ENCODE measurements around the gene EML5. TPM values are rescaled to one million over a fixed set of nuclear protein-coding genes. Genes with fewer than 3 reads are reported as not detected.
"Not testable (repeated sequence)": the region's sequence is repeated elsewhere in the genome, so short reads cannot be mapped to it uniquely, and the experiment has no call there.

Gene EML5
- total RNA-seq, 1 donor from 2014 or later: not detected

DNA sequence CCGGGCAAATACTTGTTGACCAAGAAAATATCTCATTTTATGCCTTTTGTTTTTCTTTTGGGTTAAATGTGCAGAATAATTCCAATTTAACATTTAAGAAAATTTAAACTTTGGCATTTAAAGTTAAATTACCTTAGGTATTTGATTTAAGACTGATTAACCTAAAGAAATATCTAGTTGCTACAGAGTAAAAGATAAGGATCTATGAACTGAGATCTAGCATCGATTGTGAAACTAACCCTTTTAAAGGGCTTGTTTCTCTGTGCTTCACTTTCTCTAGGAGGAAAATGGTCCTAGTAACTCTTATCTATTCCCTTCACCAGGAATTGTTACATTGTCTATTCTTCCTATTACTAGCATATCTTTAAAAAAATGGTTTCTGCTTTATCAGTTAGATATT lies 29.1 kb upstream of the EML5 start:
- H3K36me3 Mint-ChIP-seq (ENCODE audit: low read depth): no peaks in the 10 kb centered on the region
- H3K4me3 Mint-ChIP-seq (ENCODE audit: unreplicated experiment): no peak overlapping the region
- no peak for DNase-seq (ENCODE audit: low spot score)
- no peaks in the 10 kb centered on the region for H3K9me3 Mint-ChIP-seq (ENCODE audit: low read depth)
- no peak overlapping the region for H3K27ac Mint-ChIP-seq (ENCODE audit: unreplicated experiment)
- peaks cover 11% of the 10 kb centered on the region for H3K4me1 Mint-ChIP-seq (ENCODE audit: low read depth)
- peaks cover 17% of the 10 kb centered on the region for H3K27me3 Mint-ChIP-seq (ENCODE audit: low read depth)
- no peak for TF ChIP-seq CTCF (IDR thresholded peaks at IDR 0.05)

GRCh38 chr14:88821378-88821777 lies 28.6 kb upstream of the EML5 start:
- TF ChIP-seq CTCF (IDR thresholded peaks at IDR 0.05): no peak
- no peak for DNase-seq (ENCODE audit: low spot score)
- Mint-ChIP-seq H3K9me3 (ENCODE audit: low read depth) (no peaks in the 10 kb centered on the region), H3K27me3 (ENCODE audit: low read depth) (peaks cover 17% of the 10 kb centered on the region), H3K4me3 (ENCODE audit: unreplicated experiment) (no peak overlapping the region), H3K36me3 (ENCODE audit: low read depth) (no peaks in the 10 kb centered on the region), H3K4me1 (ENCODE audit: low read depth) (peaks cover 11% of the 10 kb centered on the region), H3K27ac (ENCODE audit: unreplicated experiment) (no peak overlapping the region)

GRCh38 chr14:88819674-88820073 lies 26.9 kb upstream of the EML5 start:
- H3K27me3 Mint-ChIP-seq (ENCODE audit: low read depth): peaks cover 17% of the 10 kb centered on the region
- not testable (repeated sequence) for H3K36me3 Mint-ChIP-seq (ENCODE audit: low read depth); DNase-seq (ENCODE audit: low spot score); H3K9me3 Mint-ChIP-seq (ENCODE audit: low read depth); H3K27ac Mint-ChIP-seq (ENCODE audit: unreplicated experiment); H3K4me3 Mint-ChIP-seq (ENCODE audit: unreplicated experiment); H3K4me1 Mint-ChIP-seq (ENCODE audit: low read depth)

GRCh38 chr14:88818018-88818417 lies 25.3 kb upstream of the EML5 start:
- Mint-ChIP-seq H3K27me3 (ENCODE audit: low read depth) (peaks cover 17% of the 10 kb centered on the region), H3K27ac (ENCODE audit: unreplicated experiment) (no peak overlapping the region), H3K36me3 (ENCODE audit: low read depth) (no peaks in the 10 kb centered on the region), H3K4me3 (ENCODE audit: unreplicated experiment) (no peak overlapping the region), H3K9me3 (ENCODE audit: low read depth) (no peaks in the 10 kb centered on the region), H3K4me1 (ENCODE audit: low read depth) (no peaks in the 10 kb centered on the region)
- no peak for DNase-seq (ENCODE audit: low spot score)
- TF ChIP-seq CTCF (IDR thresholded peaks at IDR 0.05): no peak

DNA sequence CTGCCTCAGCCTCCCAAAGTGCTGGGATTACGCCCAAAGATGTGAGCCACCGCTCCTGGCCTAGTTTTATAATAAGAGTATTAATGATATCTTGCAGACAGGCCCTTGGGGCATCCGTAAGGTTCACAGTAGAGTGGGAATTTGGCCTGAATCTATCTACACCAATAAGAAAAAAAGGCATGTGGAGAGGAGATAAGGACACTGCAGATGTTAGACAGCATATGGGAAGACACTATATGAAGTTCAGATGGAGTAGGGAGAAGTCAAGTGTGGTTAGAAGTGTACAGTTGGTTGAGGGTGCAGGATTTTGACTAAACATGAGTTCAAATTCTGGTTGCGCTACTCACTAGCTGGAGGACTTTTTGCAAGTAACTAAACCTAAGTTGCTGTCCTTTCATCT lies 23.2 kb upstream of the EML5 start:
- Mint-ChIP-seq H3K36me3 (ENCODE audit: low read depth) (no peaks in the 10 kb centered on the region), H3K9me3 (ENCODE audit: low read depth) (no peaks in the 10 kb centered on the region), H3K27ac (ENCODE audit: unreplicated experiment) (no peak overlapping the region), H3K4me3 (ENCODE audit: unreplicated experiment) (no peak overlapping the region), H3K4me1 (ENCODE audit: low read depth) (no peaks in the 10 kb centered on the region), H3K27me3 (ENCODE audit: low read depth) (peaks cover 28% of the 10 kb centered on the region)
- DNase-seq (ENCODE audit: low spot score): no peak
- TF ChIP-seq CTCF (IDR thresholded peaks at IDR 0.05): no peak

DNA sequence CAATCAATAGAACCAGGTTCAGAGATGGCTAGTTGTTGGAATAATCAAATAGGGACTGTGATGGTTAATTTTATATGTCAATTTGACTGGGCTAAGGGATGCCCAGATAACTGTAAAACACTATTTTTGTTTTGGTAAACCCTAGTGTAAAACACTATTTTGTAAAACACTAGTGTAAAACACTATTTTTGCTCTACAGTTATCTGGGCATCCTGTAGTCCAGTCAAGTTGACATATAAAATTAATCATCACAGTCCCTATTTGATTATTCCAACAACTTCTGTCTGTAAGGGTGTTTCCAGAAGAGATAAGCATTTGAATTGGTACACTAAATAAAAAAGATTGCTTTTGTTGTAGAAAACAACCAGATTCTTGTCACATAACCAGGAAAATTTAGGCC lies 15.6 kb upstream of the EML5 start:
- Mint-ChIP-seq H3K4me3 (ENCODE audit: unreplicated experiment) (no peak overlapping the region), H3K9me3 (ENCODE audit: low read depth) (peaks cover 20% of the 10 kb centered on the region), H3K4me1 (ENCODE audit: low read depth) (no peaks in the 10 kb centered on the region), H3K27ac (ENCODE audit: unreplicated experiment) (no peak overlapping the region), H3K27me3 (ENCODE audit: low read depth) (peaks cover 11% of the 10 kb centered on the region), H3K36me3 (ENCODE audit: low read depth) (no peaks in the 10 kb centered on the region)
- no peak for DNase-seq (ENCODE audit: low spot score)
- TF ChIP-seq CTCF (IDR thresholded peaks at IDR 0.05): no peak

All from chondrocyte (in vitro differentiated cells).